ENCODE data around the gene LRP1B.

DNA sequence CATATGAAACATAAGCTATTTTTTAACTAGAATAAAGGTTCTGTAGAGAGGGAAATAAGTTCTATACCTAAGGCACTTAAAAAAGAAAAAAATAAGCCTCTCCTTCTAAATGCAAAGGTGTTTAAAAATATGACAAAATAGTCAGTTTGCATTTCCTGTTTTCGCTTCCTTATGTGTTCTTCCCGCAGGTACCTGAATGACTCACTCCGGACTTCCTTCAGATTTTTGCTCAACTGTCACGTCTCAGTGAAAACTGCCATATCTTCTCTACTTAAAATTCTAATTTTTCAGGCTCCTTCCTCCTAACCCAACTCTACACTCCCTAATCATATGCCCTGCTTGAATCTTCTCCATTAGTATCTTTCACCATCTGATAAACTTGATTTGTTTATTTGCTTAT is 1333.1 kb downstream of the LRP1B start:
- TF ChIP-seq, protein P1, sequence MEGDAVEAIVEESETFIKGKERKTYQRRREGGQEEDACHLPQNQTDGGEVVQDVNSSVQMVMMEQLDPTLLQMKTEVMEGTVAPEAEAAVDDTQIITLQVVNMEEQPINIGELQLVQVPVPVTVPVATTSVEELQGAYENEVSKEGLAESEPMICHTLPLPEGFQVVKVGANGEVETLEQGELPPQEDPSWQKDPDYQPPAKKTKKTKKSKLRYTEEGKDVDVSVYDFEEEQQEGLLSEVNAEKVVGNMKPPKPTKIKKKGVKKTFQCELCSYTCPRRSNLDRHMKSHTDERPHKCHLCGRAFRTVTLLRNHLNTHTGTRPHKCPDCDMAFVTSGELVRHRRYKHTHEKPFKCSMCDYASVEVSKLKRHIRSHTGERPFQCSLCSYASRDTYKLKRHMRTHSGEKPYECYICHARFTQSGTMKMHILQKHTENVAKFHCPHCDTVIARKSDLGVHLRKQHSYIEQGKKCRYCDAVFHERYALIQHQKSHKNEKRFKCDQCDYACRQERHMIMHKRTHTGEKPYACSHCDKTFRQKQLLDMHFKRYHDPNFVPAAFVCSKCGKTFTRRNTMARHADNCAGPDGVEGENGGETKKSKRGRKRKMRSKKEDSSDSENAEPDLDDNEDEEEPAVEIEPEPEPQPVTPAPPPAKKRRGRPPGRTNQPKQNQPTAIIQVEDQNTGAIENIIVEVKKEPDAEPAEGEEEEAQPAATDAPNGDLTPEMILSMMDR (IDR thresholded peaks at IDR 0.05; ENCODE audit: low read length) = no peak
- TF ChIP-seq EZH2 (IDR thresholded peaks at IDR 0.05; ENCODE audit: borderline replicate concordance, low read length) = no peak
